DMS 273 (cell line): Measurements from ENCODE around the gene SKOR2.
"Not testable (repeated sequence)": the region's sequence is repeated elsewhere in the genome, so short reads cannot be mapped to it uniquely, and the experiment has no call there.

ENCODE experiments used
- DNase-seq: peaks from one replicate; lab custom pipeline; 2025; ENCODE audit not compliant: unreplicated experiment; lab: John Stamatoyannopoulos, UW

Gene SKOR2

GRCh38 chr18:47203626-47204464, 47.6 kb downstream of the SKOR2 start:
- no peak for DNase-seq

GRCh38 chr18:47195961-47196360, 55.5 kb downstream of the SKOR2 start:
- not testable (repeated sequence) for DNase-seq

DNA sequence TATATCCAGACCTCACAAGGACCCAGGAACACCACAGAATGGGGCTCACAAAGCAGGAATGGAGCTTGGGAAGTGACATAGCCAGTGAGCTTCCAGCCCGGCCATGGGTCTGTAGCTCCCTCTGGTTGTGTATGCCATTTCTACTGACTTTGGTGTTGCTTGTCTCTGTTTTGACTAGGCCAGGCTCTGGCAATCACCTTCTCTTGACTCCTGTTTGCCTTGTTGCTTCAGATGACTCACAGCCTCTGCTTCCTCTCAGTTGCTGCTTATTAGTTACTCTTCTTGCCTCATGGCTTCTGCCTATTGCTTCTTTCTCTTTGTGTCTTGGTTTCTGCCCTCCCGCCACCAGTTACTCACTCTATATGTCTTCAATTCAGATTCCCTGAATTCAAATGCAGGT, 59.5 kb downstream of the SKOR2 start:
- DNase-seq = no peak

- no peak for DNase-seq
Measured at GRCh38 chr18:47187721-47188120, 63.7 kb downstream of the SKOR2 start.

- peak; percentile 91 for DNase-seq
Measured at GRCh38 chr18:47184419-47185050, 66.9 kb downstream of the SKOR2 start.

DNA sequence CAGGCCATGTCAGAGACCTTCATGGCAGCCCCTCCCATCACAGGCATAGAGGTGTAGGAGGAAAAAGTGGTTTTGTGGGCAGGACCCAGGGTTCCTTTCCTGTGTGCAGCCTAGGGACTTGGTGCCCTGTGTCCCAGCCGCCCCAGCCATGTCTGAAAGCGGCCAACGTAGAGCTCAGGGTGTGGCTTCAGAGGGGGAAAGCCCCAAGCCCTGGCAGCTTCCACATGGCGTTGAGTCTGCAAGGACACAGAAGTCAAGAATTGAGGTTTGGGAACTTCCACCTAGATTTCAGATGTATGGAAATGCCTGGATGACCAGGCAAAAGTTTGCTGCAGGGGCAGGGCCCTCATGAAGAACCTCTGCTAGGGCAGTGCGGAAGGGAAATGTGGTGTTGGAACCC, 69.3 kb downstream of the SKOR2 start:
- DNase-seq = not testable (repeated sequence)

DNA sequence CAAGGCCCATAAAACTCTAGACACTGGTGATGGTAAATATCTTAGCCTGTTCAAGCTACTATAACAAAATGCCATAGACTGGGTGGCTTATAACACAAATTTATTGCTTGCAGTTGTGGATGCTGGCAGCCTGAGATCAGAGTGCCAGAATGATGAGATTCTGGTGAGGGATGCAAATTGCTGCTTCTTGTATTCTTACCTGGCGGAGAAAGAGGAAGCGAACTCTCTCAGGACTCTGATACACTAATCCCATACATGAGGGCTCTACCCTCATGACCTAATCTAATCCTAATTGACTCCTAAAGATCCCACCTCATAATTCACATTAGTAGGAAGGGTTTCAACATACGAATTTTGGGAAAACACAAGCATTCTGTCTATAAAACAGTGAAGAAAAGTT, 70.7 kb downstream of the SKOR2 start:
- DNase-seq = no peak

GRCh38 chr18:47179520-47179919, 71.9 kb downstream of the SKOR2 start:
- peak; percentile 73 for DNase-seq

- peak; percentile 96 for DNase-seq
Measured at GRCh38 chr18:47175898-47176575, 75.4 kb downstream of the SKOR2 start, which contains the start of gene IER3IP1. TSS of gene IER3IP1 (minus strand) at chr18:47176364. CDS start at chr18:47176277, 87 bp downstream.

DNA sequence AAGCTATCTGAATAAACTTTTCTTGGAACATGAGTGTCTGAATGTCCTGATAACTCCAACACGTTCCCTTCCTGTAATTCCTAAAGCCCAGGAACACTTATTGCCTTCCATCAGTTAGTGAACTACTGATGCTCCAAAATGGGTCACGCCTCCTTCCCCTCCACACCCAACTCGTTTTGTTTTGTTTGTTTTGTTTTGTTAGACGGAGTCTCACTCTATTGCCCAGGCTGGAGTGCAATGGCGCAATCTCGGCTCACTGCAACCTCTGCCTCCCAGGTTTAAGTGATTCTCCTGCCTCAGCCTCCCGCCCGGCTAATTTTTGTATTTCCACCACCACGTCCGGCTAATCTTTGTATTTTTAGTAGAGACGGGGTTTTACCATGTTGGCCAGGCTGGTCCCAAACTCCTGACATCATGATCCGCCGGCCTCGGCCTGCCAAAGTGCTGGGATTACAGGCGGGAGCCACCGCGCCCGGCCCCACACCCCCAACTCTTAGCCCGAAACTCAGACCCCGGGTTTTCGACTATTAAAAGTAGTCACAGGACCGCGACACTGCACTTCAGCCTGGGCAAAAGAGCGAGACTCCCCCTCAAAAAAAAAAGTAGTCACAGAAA, 76.1 kb downstream of the SKOR2 start:
- peak; percentile 55 for DNase-seq

- peak; percentile 14 for DNase-seq
Measured at GRCh38 chr18:47174545-47175116, 76.8 kb downstream of the SKOR2 start.

DNA sequence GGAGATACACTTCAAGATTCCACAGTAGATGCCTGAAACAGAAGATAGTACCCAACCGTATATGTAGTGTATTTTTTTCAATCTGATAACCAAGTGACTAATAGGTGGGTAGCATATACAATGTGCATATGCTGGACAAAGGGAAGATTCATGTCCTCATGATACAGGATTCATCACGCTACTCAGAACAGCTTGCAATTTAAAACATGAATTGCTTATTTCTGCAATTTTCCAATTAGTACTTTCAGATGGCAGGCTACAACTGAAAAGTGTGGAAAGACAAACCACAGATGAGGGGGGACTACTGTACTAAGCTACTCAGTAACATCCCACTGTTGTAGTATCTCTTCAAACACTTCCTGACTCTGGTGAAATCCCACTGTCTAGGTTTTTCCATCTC, 79.0 kb downstream of the SKOR2 start:
- DNase-seq = no peak

- no peak for DNase-seq
Measured at GRCh38 chr18:47168913-47169312, 82.5 kb downstream of the SKOR2 start.

GRCh38 chr18:47168509-47168908, 83.0 kb downstream of the SKOR2 start:
- no peak for DNase-seq

- no peak for DNase-seq
Measured at GRCh38 chr18:47166294-47166693, 85.2 kb downstream of the SKOR2 start.

DNA sequence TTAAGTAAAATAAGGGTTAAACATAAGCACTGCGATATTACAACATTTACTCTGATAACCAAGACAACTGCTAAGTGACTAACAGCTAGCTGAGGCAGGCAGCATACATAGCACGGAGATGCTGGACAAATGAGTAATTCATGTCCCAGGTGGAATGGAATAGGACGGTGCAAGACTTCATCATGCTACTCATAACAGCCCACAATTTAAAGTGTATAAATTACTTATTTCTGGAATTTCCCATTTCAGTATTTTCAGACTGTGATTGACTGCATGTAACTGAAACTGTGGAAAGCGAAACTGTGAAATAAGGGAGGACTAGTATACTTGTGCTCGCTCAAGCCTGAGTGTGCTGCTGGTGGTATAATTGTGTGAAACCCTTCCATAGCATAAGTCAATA, 88.2 kb downstream of the SKOR2 start:
- DNase-seq = no peak

DNA sequence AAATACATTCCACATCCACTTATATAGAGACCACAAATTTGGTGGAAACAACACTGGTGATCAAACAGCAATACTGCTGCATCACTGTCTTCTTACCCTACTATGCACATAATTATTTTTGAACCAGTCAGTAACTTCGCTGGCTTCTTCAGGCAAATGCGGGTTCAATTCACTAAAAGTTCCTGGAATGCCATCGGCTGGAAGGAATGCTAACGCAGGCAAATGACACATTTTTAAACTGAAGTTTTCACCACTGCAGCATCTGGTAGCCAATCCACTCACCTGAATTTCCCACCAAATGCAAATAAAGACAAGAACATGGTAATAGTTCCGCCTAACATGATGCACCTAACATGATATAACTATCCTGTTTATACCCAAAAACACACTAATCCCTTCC, 91.2 kb downstream of the SKOR2 start:
- DNase-seq = no peak

DNA sequence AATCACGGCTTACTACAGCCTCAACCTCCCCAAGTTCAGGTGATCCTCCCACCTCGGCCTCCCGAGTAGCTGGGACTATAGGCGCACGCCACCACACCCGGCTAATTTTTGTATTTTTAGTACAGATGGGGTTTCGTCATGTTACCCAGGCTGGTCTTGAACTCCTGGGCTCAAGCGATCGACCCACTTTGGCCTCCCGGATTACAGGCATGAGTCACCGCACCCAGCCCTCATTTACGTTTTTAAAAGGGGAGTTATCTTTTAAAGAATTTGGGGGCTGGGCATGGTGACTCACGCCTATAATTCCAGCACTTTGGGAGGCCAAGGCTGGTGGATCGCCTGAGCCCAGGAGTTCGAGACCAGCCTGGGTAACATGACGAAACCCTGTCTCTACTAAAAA, 93.1 kb downstream of the SKOR2 start:
- not testable (repeated sequence) for DNase-seq
